ENCODE data around the gene LDAF1.

DNA sequence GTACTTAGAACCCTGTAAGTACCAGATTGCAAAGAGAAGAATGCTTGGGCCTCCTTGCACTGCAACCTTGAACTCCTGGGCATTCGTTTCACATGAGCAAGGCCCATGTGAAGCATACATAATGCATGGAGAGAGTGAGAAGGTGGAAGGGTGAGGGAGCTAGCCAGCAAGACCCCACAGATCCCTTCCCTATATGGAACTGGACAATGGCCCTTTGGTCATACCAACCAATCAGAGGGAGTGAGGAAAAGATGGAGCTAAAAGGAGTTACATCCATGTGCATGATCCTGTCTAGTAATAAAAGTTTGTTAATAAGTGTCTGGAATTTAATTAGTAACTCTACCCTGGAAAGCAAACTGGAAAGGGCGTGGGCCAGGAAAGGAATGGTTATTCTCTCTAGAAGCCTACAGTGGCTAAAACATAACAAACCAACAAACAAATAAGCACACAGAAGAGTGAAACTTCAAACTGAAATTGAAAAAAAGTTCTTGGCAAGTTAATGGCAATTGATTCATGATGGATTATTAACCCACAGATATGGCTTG, 37.4 kb upstream of the LDAF1 start:
- TF ChIP-seq, protein P1, sequence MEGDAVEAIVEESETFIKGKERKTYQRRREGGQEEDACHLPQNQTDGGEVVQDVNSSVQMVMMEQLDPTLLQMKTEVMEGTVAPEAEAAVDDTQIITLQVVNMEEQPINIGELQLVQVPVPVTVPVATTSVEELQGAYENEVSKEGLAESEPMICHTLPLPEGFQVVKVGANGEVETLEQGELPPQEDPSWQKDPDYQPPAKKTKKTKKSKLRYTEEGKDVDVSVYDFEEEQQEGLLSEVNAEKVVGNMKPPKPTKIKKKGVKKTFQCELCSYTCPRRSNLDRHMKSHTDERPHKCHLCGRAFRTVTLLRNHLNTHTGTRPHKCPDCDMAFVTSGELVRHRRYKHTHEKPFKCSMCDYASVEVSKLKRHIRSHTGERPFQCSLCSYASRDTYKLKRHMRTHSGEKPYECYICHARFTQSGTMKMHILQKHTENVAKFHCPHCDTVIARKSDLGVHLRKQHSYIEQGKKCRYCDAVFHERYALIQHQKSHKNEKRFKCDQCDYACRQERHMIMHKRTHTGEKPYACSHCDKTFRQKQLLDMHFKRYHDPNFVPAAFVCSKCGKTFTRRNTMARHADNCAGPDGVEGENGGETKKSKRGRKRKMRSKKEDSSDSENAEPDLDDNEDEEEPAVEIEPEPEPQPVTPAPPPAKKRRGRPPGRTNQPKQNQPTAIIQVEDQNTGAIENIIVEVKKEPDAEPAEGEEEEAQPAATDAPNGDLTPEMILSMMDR (IDR thresholded peaks at IDR 0.05) = no peak
- no peak for TF ChIP-seq POLR2A (IDR thresholded peaks at IDR 0.05)
